Activated CD4-positive, CD25-positive, alpha-beta regulatory T cell (primary cell): Measurements from ENCODE around the gene LGALS4.
"Not testable (repeated sequence)": the region's sequence is repeated elsewhere in the genome, so short reads cannot be mapped to it uniquely, and the experiment has no call there.

Experiments used
- DNase-seq, 4 experiments: peaks; one replicate each; lab custom pipeline; 2025; lab: John Stamatoyannopoulos, UW

Gene LGALS4

GRCh38 chr19:38821230-38821825, 8.6 kb upstream of the LGALS4 start:
- DNase-seq: not testable (repeated sequence)

GRCh38 chr19:38819231-38819920, 6.6 kb upstream of the LGALS4 start:
- DNase-seq: no peak

GRCh38 chr19:38817081-38817480, 4.3 kb upstream of the LGALS4 start:
- no peak for DNase-seq

GRCh38 chr19:38816131-38816750, 3.5 kb upstream of the LGALS4 start:
- DNase-seq: no peak

- DNase-seq: no peak
Measured at GRCh38 chr19:38815059-38816001, 2.6 kb upstream of the LGALS4 start.

GRCh38 chr19:38813932-38814331, 1.2 kb upstream of the LGALS4 start:
- DNase-seq: not testable (repeated sequence)

GRCh38 chr19:38813323-38813722, 578 bp upstream of the LGALS4 start:
- no peak for DNase-seq

GRCh38 chr19:38812009-38812840, 520 bp downstream of the LGALS4 start:
- DNase-seq: no peak

GRCh38 chr19:38809592-38810252, 3.0 kb downstream of the LGALS4 start:
- no peak for DNase-seq

GRCh38 chr19:38808741-38809140, 4.0 kb downstream of the LGALS4 start:
- DNase-seq: no peak

- not testable (repeated sequence) for DNase-seq
Measured at GRCh38 chr19:38807374-38808098, 5.2 kb downstream of the LGALS4 start.

GRCh38 chr19:38806371-38806770, 6.4 kb downstream of the LGALS4 start:
- DNase-seq: no peak

GRCh38 chr19:38805180-38805579, 7.6 kb downstream of the LGALS4 start:
- no peak for DNase-seq

GRCh38 chr19:38803543-38803942, 9.2 kb downstream of the LGALS4 start:
- no peak for DNase-seq

- no peak for DNase-seq
Measured at GRCh38 chr19:38801359-38802095, 11.2 kb downstream of the LGALS4 start.

GRCh38 chr19:38800577-38801347, 12.0 kb downstream of the LGALS4 start:
- DNase-seq: no peak

GRCh38 chr19:38799104-38799503, 13.6 kb downstream of the LGALS4 start:
- no peak for DNase-seq

- not testable (repeated sequence) for DNase-seq
Measured at GRCh38 chr19:38797781-38798180, 15.0 kb downstream of the LGALS4 start.

- DNase-seq: no peak
Measured at GRCh38 chr19:38796154-38796553, 16.6 kb downstream of the LGALS4 start.
